ENCODE results near the gene NOXO1. TPM values are rescaled to one million over a fixed set of nuclear protein-coding genes. Genes with fewer than 3 reads are reported as not detected.

Gene NOXO1
- total and polyA plus RNA-seq, 12 donors: 0.28 to 3.3 (median 0.53) TPM; not detected in 7

GRCh38 chr16:1999866-2000514 is 18.7 kb upstream of the NOXO1 start:
- peaks cover 0 to 36% of the 10 kb centered on the region in 2 donors for H3K4me1 ChIP-seq (replicated peaks in 1 of 2)
- H3K27me3 ChIP-seq: no peaks in the 10 kb centered on the region
- H3K27ac ChIP-seq: peak overlapping the region in 1 of 5 donors; percentile 76
- peaks cover 0 to 57% of the 10 kb centered on the region in 2 donors for H3K36me3 ChIP-seq (replicated peaks in 1 of 2)
- H3K9me3 ChIP-seq (replicated peaks in 1 of 3): no peaks in the 10 kb centered on the region
- intact Hi-C loops (cut with DNase I): no loop called here
- WGBS, 4 donors: 82 to 90% (median 89%) methylated on average over 16 to 28 of the region's 28 CpGs
- TF ChIP-seq POLR2A (IDR thresholded peaks at IDR 0.05): no peak
- no peak for DNase-seq
- no peak overlapping the region for H3K4me3 ChIP-seq

DNA sequence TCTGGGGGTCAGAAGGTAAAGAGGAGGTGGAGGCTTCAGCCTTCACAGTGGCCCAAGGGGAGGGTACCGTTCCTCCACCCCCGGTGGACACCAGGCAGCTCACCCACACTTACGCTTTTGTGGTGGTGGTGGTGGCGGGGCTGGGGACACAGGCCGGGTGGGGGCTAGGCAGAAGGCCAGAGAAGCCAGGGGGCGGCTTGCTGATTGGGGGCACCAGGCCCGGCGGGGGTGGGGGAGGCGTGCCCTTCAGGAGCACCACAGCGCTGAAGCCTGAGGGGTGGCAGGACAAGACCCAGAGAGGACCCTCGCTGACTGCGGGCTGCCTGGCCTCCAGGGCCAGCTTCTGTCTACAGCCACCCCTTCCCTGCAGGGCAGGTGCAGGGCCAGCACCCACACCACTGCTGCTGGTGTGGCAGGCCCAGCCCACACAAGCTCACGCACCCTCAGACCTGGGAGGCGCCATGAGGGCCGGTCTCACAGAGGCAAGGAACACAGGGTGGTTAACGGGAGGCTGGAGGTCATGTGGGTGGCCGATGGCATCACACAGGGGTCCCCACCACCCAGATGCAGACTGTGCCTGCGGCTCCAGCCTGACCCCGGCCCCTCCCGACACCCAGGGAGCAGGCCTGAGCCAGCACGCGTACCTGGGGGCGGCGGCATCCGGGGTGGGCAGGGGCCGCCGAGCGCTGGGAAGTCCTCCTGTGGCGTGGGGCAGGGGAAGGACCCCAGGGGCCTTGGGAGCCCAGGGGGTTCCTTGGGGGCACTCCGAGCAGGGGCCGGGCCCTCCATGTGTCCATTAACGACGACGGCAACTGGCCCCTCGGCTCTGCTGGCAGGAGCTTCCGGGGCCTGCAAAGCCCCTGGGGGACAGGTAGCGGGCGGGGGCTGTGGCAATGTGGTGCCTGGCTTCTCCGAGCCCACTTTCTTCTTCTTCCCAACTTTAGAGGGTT is 17.9 kb upstream of the NOXO1 start:
- intact Hi-C loops (cut with DNase I): no loop called here
- TF ChIP-seq, protein P1, sequence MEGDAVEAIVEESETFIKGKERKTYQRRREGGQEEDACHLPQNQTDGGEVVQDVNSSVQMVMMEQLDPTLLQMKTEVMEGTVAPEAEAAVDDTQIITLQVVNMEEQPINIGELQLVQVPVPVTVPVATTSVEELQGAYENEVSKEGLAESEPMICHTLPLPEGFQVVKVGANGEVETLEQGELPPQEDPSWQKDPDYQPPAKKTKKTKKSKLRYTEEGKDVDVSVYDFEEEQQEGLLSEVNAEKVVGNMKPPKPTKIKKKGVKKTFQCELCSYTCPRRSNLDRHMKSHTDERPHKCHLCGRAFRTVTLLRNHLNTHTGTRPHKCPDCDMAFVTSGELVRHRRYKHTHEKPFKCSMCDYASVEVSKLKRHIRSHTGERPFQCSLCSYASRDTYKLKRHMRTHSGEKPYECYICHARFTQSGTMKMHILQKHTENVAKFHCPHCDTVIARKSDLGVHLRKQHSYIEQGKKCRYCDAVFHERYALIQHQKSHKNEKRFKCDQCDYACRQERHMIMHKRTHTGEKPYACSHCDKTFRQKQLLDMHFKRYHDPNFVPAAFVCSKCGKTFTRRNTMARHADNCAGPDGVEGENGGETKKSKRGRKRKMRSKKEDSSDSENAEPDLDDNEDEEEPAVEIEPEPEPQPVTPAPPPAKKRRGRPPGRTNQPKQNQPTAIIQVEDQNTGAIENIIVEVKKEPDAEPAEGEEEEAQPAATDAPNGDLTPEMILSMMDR (IDR thresholded peaks at IDR 0.05): no peak
- no peak for TF ChIP-seq POLR2A (IDR thresholded peaks at IDR 0.05)

GRCh38 chr16:1998360-1998835 is 17.1 kb upstream of the NOXO1 start:
- Histone ChIP-seq H3K27me3 (no peaks in the 10 kb centered on the region), H3K4me1 (replicated peaks in 1 of 2) (peaks cover 0 to 21% of the 10 kb centered on the region in 2 donors), H3K4me3 (no peak overlapping the region), H3K9me3 (replicated peaks in 1 of 3) (no peaks in the 10 kb centered on the region), H3K36me3 (replicated peaks in 1 of 2) (peaks cover 0 to 56% of the 10 kb centered on the region in 2 donors), H3K27ac (peak overlapping the region in 2 of 5 donors; percentile 56 to 76)
- TF ChIP-seq POLR2A (IDR thresholded peaks at IDR 0.05): no peak
- TF ChIP-seq, protein P1 (IDR thresholded peaks at IDR 0.05): no peak
- DNase-seq: no peak
- intact Hi-C loops (cut with DNase I): no loop called here
- WGBS, 4 donors: 91 to 94% (median 92%) methylated on average over 19 to 27 of the region's 27 CpGs

More for the DNA sequence above, 17.9 kb upstream of the NOXO1 start:
- Histone ChIP-seq H3K9me3 (replicated peaks in 1 of 3) (no peaks in the 10 kb centered on the region), H3K4me3 (no peak overlapping the region), H3K27me3 (no peaks in the 10 kb centered on the region), H3K36me3 (replicated peaks in 1 of 2) (peaks cover 0 to 57% of the 10 kb centered on the region in 2 donors), H3K4me1 (replicated peaks in 1 of 2) (peaks cover 0 to 28% of the 10 kb centered on the region in 2 donors), H3K27ac (peak overlapping the region in 1 of 5 donors; percentile 76)
- DNase-seq: no peak
- 93 to 94% (median 94%) methylated on average over 7 to 39 of the region's 39 CpGs for WGBS, 4 donors

DNA sequence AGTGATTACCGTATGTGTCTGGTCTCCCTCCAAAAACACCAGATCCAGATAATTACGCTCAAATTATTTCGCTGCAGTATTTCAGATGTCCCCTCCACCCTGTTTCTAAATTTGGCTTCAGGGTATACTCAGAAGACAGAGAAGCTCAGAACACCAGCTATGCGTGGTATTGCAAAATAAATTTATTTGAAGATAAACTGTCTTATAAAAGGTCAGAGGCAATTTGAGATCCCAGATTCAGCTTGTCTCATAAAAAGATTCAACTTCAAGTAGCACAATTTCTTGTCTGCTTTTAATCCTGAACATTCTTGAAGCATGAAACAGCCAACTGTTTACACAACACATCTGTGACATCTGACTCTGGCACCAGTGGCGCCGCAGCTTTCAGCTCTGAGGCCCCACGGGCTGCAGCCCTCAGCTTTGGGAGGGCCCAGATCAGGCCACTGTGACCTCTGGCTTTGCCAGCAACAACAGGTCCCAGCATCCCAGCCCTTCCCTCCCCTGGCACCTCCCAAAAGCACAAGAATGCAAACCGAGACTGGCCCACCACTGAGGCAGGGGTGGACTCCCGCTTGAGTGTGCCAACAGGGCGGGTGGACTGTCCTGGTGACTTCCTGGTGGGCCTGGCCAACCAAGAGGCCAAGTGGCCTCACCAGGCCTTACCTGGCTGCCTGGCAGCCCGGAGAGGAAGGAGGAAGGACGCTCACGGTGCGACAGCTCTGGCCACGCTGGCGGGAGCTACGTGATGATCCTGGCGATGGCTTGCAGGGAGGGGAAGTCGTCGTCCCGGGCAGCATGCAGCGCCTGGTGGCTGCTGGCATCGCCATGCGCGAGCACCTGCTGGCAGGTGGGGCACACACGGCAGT is 16.5 kb upstream of the NOXO1 start:
- Histone ChIP-seq H3K27ac (peak overlapping the region in 2 of 5 donors; percentile 56 to 76), H3K36me3 (replicated peaks in 1 of 2) (peaks cover 0 to 49% of the 10 kb centered on the region in 2 donors)
- DNase-seq: peak in 1 of 7 donors; percentile 52

More for the DNA sequence above, 16.5 kb upstream of the NOXO1 start:
- no peak for TF ChIP-seq POLR2A (IDR thresholded peaks at IDR 0.05)
- TF ChIP-seq, protein P1 (IDR thresholded peaks at IDR 0.05): no peak
- H3K27me3 ChIP-seq: no peaks in the 10 kb centered on the region
- 76 to 84% (median 83%) methylated on average over 18 to 26 of the region's 26 CpGs for WGBS, 4 donors
- H3K9me3 ChIP-seq (replicated peaks in 1 of 3): no peaks in the 10 kb centered on the region
- intact Hi-C loops (cut with DNase I): no loop called here
- H3K4me1 ChIP-seq (replicated peaks in 1 of 2): peaks cover 0 to 21% of the 10 kb centered on the region in 2 donors
- no peak overlapping the region for H3K4me3 ChIP-seq

All from adrenal gland (tissue), 12 donors.